Measurements from ENCODE around the gene PSTK. TPM values are rescaled to one million over a fixed set of nuclear protein-coding genes. Genes with fewer than 3 reads are reported as not detected.

The PSTK gene
- total RNA-seq, 1 experiment from 2014 or later = 4.4 TPM

DNA sequence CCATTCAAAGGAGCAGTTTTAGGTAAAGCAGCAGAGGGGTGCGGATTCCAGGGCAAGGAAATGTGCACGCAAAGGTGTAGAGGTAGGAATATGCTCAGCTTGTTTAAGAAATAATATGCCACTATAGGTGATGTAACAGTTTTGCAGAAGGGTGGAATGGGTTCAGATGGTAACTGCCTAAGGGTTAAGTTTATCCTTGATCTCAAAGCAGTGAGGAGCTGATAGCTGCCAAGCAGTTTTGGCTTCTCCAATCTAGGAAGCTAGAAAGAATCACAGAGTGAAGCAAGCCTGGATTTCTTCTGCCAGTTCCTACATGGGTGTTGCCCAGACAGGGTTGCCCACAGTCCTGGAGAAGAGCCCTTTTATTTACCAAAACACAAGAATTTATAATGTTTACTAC lies 34.6 kb downstream of the PSTK start:
- H3K4me1 ChIP-seq (ENCODE audit: control insufficient read depth in 1 of 2, insufficient read depth in 2 of 2, low read length in 2 of 2) = peaks cover under 1 to 4% of the 10 kb centered on the region in 2 experiments; a peak in 3 of 4 replicates
- no peak overlapping the region for H3K27ac ChIP-seq (ENCODE audit: low read depth, low read length)
- no peak overlapping the region for H2AFZ ChIP-seq (ENCODE audit: low read depth, low read length, poor library complexity, severe bottlenecking)
- no peaks in the 10 kb centered on the region for H3K9me3 ChIP-seq (ENCODE audit: control insufficient read depth in 1 of 2, insufficient read depth in 1 of 2, low read depth in 1 of 2, low read length in 2 of 2)
- POLR2A ChIA-PET = no interaction called here
- H3K79me2 ChIP-seq (ENCODE audit: insufficient read depth, low read length) = no peaks in the 10 kb centered on the region
- no peaks in the 10 kb centered on the region for H3K36me3 ChIP-seq (ENCODE audit: control insufficient read depth in 1 of 2, insufficient read depth in 2 of 2, low read length in 2 of 2)
- intact Hi-C loops (cut with micrococcal nuclease) = no loop called here
- RAD21 ChIA-PET (ENCODE audit: low non-redundant PET in 1 of 2, low total read pairs in 2 of 2, uncharacterized antibody in 2 of 2, unreplicated experiment in 2 of 2) = no interaction called here
- DNase-seq (ENCODE audit: low read depth, low spot score) (no peak), ATAC-seq (no peak)
- TF ChIP-seq JUND (IDR thresholded peaks at IDR 0.05) (no peak), POLR2A (IDR thresholded peaks at IDR 0.05; ENCODE audit: borderline replicate concordance, extremely low read depth, insufficient read depth, insufficient read length) (no peak), FOSL1 (IDR thresholded peaks at IDR 0.05; ENCODE audit: low read depth) (no peak), ZFX (IDR thresholded peaks at IDR 0.05) (no peak), POLR2AphosphoS5 (IDR thresholded peaks at IDR 0.05; ENCODE audit: low read depth, low read length) (no peak), SIN3A (IDR thresholded peaks at IDR 0.05; ENCODE audit: low read depth) (no peak)
- TF ChIP-seq, protein P1, sequence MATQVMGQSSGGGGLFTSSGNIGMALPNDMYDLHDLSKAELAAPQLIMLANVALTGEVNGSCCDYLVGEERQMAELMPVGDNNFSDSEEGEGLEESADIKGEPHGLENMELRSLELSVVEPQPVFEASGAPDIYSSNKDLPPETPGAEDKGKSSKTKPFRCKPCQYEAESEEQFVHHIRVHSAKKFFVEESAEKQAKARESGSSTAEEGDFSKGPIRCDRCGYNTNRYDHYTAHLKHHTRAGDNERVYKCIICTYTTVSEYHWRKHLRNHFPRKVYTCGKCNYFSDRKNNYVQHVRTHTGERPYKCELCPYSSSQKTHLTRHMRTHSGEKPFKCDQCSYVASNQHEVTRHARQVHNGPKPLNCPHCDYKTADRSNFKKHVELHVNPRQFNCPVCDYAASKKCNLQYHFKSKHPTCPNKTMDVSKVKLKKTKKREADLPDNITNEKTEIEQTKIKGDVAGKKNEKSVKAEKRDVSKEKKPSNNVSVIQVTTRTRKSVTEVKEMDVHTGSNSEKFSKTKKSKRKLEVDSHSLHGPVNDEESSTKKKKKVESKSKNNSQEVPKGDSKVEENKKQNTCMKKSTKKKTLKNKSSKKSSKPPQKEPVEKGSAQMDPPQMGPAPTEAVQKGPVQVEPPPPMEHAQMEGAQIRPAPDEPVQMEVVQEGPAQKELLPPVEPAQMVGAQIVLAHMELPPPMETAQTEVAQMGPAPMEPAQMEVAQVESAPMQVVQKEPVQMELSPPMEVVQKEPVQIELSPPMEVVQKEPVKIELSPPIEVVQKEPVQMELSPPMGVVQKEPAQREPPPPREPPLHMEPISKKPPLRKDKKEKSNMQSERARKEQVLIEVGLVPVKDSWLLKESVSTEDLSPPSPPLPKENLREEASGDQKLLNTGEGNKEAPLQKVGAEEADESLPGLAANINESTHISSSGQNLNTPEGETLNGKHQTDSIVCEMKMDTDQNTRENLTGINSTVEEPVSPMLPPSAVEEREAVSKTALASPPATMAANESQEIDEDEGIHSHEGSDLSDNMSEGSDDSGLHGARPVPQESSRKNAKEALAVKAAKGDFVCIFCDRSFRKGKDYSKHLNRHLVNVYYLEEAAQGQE (IDR thresholded peaks at IDR 0.05; ENCODE audit: low read depth) = no peak
- CTCF ChIA-PET = interaction anchor here (1.1 kb wide), 1 partner anchor 28 kb away, joined by 3 read pairs; no protein-coding TSS in a partner anchor
- no peaks in the 10 kb centered on the region for H3K9me2 ChIP-seq (ENCODE audit: insufficient read depth)
- BruUV-seq (replicated peaks) = no TSS peak
- no peak overlapping the region for H3K4me2 ChIP-seq (ENCODE audit: low read length)
- H3K9ac ChIP-seq (ENCODE audit: low read length) = no peak overlapping the region
- no peaks in the 10 kb centered on the region for H4K20me1 ChIP-seq (ENCODE audit: insufficient read depth)
- no peak overlapping the region for H3K4me3 ChIP-seq (replicated peaks in 1 of 2; ENCODE audit: low read depth in 1 of 2, low read length in 2 of 2)
- H3K27me3 ChIP-seq (ENCODE audit: insufficient read depth, low read length) = no peaks in the 10 kb centered on the region

DNA sequence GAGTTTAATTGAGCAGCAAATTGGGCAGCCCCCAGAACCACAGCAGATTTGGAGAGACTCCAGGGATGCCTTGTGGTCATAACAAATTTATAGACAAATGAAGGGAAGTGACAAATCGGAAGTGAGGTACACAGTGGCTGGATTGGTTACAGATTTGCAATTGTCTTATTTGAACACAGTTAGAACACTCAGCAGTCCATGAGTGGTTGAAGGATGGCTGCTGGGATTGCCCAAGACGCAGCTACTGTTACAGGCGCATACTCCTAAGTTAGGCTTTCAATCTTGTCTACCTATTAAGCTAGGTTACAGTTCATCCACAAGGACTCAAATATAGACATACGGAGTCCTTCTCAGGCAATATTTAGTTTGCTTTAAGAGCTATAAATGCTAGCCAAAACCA lies 36.0 kb downstream of the PSTK start:
- ATAC-seq (no peak), DNase-seq (ENCODE audit: low read depth, low spot score) (no peak)
- H3K9ac ChIP-seq (ENCODE audit: low read length) = no peak overlapping the region
- no peaks in the 10 kb centered on the region for H3K9me2 ChIP-seq (ENCODE audit: insufficient read depth)
- ChIA-PET RAD21 (ENCODE audit: low non-redundant PET in 1 of 2, low total read pairs in 2 of 2, uncharacterized antibody in 2 of 2, unreplicated experiment in 2 of 2) (no interaction called here), CTCF (interaction anchor here (1.1 kb wide), 1 partner anchor 27 kb away, joined by 3 read pairs; no protein-coding TSS in a partner anchor), POLR2A (no interaction called here)
- H4K20me1 ChIP-seq (ENCODE audit: insufficient read depth) = no peaks in the 10 kb centered on the region
- no peak for TF ChIP-seq ZNF274 (IDR thresholded peaks at IDR 0.05; ENCODE audit: low read depth, low read length)
- TF ChIP-seq, protein P2, sequence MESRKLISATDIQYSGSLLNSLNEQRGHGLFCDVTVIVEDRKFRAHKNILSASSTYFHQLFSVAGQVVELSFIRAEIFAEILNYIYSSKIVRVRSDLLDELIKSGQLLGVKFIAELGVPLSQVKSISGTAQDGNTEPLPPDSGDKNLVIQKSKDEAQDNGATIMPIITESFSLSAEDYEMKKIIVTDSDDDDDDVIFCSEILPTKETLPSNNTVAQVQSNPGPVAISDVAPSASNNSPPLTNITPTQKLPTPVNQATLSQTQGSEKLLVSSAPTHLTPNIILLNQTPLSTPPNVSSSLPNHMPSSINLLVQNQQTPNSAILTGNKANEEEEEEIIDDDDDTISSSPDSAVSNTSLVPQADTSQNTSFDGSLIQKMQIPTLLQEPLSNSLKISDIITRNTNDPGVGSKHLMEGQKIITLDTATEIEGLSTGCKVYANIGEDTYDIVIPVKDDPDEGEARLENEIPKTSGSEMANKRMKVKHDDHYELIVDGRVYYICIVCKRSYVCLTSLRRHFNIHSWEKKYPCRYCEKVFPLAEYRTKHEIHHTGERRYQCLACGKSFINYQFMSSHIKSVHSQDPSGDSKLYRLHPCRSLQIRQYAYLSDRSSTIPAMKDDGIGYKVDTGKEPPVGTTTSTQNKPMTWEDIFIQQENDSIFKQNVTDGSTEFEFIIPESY (IDR thresholded peaks at IDR 0.05; ENCODE audit: extremely low read depth, insufficient replicate concordance, low read length) = no peak
- no peak for TF ChIP-seq EZH2phosphoT487 (IDR thresholded peaks at IDR 0.05; ENCODE audit: borderline replicate concordance)
- no peak for TF ChIP-seq POLR2AphosphoS5 (IDR thresholded peaks at IDR 0.05; ENCODE audit: low read depth, low read length)
- TF ChIP-seq SIN3A (IDR thresholded peaks at IDR 0.05; ENCODE audit: low read depth) = no peak
- no peak for TF ChIP-seq TCF7L2 (IDR thresholded peaks at IDR 0.05; ENCODE audit: borderline replicate concordance, extremely low read depth, insufficient read depth, insufficient read length)
- no peak for TF ChIP-seq JUND (IDR thresholded peaks at IDR 0.05)
- H3K4me2 ChIP-seq (ENCODE audit: low read length) = no peak overlapping the region
- no peaks in the 10 kb centered on the region for H3K79me2 ChIP-seq (ENCODE audit: insufficient read depth, low read length)
- intact Hi-C loops (cut with micrococcal nuclease) = no loop called here
- no peak overlapping the region for H2AFZ ChIP-seq (ENCODE audit: low read depth, low read length, poor library complexity, severe bottlenecking)
- no TSS peak for BruUV-seq (replicated peaks)
- no peak overlapping the region for H3K27ac ChIP-seq (ENCODE audit: low read depth, low read length)
- no peaks in the 10 kb centered on the region for H3K9me3 ChIP-seq (ENCODE audit: control insufficient read depth in 1 of 2, insufficient read depth in 1 of 2, low read depth in 1 of 2, low read length in 2 of 2)
- no peak overlapping the region for H3K4me3 ChIP-seq (replicated peaks in 1 of 2; ENCODE audit: low read depth in 1 of 2, low read length in 2 of 2)
- no peaks in the 10 kb centered on the region for H3K36me3 ChIP-seq (ENCODE audit: control insufficient read depth in 1 of 2, insufficient read depth in 2 of 2, low read length in 2 of 2)
- H3K4me1 ChIP-seq (ENCODE audit: control insufficient read depth in 1 of 2, insufficient read depth in 2 of 2, low read length in 2 of 2) = no peaks in the 10 kb centered on the region
- no peaks in the 10 kb centered on the region for H3K27me3 ChIP-seq (ENCODE audit: insufficient read depth, low read length)
